ENCODE data around the gene NSRP1. TPM values are rescaled to one million over a fixed set of nuclear protein-coding genes. Genes with fewer than 3 reads are reported as not detected.

The NSRP1 gene
- polyA plus RNA-seq, 1 donor (not counting 4 experiments of a cell fraction or from before 2014, with no cell fraction given): 12.7 TPM

GRCh38 chr17:30186761-30187160, 70.1 kb downstream of the NSRP1 start:
- Histone ChIP-seq H3K27me3 (ENCODE audit: control insufficient read depth, extremely low read depth, insufficient read depth, low read length) (no peaks in the 10 kb centered on the region), H2AFZ (ENCODE audit: control insufficient read depth, low read length) (no peak overlapping the region), H3K9me1 (ENCODE audit: control insufficient read depth, extremely low read depth, insufficient read depth, low read length) (no peaks in the 10 kb centered on the region), H4K20me1 (ENCODE audit: control insufficient read depth, extremely low read depth, insufficient read depth, low read length) (no peaks in the 10 kb centered on the region), H3K27ac (ENCODE audit: control insufficient read depth, insufficient read depth, low read length) (no peak overlapping the region), H3K4me1 (ENCODE audit: control insufficient read depth, extremely low read depth, insufficient read depth, low read length) (no peaks in the 10 kb centered on the region), H3K36me3 (ENCODE audit: control insufficient read depth in 2 of 2, extremely low read depth in 1 of 2, insufficient read depth in 2 of 2, low read length in 2 of 2) (peaks cover 4 to 5% of the 10 kb centered on the region in 2 experiments), H3K9ac (ENCODE audit: control insufficient read depth, extremely low read depth, insufficient read depth, low read length) (no peak overlapping the region), H3K79me2 (ENCODE audit: control insufficient read depth, insufficient read depth, low read length) (no peaks in the 10 kb centered on the region), H3K9me3 (ENCODE audit: control insufficient read depth, low read depth, low read length) (no peaks in the 10 kb centered on the region), H3K4me2 (ENCODE audit: control insufficient read depth, extremely low read depth, insufficient read depth, low read depth, low read length) (no peak overlapping the region), H3K4me3 (ENCODE audit: control insufficient read depth in 2 of 3, extremely low read depth in 1 of 3, insufficient read depth in 2 of 3, low read depth in 1 of 3, low read length in 3 of 3) (no peak overlapping the region)
- TF ChIP-seq EZH2 (IDR thresholded peaks at IDR 0.05; ENCODE audit: low read length): no peak
- TF ChIP-seq, protein P1, sequence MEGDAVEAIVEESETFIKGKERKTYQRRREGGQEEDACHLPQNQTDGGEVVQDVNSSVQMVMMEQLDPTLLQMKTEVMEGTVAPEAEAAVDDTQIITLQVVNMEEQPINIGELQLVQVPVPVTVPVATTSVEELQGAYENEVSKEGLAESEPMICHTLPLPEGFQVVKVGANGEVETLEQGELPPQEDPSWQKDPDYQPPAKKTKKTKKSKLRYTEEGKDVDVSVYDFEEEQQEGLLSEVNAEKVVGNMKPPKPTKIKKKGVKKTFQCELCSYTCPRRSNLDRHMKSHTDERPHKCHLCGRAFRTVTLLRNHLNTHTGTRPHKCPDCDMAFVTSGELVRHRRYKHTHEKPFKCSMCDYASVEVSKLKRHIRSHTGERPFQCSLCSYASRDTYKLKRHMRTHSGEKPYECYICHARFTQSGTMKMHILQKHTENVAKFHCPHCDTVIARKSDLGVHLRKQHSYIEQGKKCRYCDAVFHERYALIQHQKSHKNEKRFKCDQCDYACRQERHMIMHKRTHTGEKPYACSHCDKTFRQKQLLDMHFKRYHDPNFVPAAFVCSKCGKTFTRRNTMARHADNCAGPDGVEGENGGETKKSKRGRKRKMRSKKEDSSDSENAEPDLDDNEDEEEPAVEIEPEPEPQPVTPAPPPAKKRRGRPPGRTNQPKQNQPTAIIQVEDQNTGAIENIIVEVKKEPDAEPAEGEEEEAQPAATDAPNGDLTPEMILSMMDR (optimal IDR thresholded peaks at IDR 0.05 in 1 of 3, IDR thresholded peaks at IDR 0.05 in 1 of 3, conservative IDR thresholded peaks at IDR 0.05 in 1 of 3; ENCODE audit: extremely low read depth in 1 of 3, insufficient read depth in 2 of 3, low read length in 3 of 3): no peak
- DNase-seq (ENCODE audit: low read depth, low spot score): no peak
- dilution Hi-C loops (cut with MboI; ENCODE audit: extremely low pct_ligation_motif_present, low sequenced_read_pairs): no loop called here
- no peak for FAIRE-seq

DNA sequence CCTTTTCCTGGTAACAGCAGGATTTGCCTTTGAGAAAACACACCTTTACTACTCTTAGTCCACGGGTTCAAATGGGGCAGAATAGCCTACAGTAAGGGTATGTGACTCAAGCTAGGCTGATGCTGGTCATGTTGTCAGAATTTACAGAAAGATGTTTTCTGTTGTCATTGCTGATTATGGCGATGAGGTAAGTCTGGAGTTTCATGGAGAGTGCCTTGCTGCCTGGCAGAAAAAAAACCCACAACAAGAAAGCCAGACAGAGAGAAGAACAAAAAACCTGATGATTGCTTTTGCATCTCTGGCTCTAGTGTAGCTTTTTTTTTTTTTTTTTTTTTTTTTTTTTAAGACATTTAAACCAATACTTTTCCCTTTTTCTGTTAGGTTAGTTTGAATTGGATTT, 71.0 kb downstream of the NSRP1 start:
- Histone ChIP-seq H3K4me3 (ENCODE audit: control insufficient read depth in 2 of 3, extremely low read depth in 1 of 3, insufficient read depth in 2 of 3, low read depth in 1 of 3, low read length in 3 of 3) (no peak overlapping the region), H3K27me3 (ENCODE audit: control insufficient read depth, extremely low read depth, insufficient read depth, low read length) (no peaks in the 10 kb centered on the region), H4K20me1 (ENCODE audit: control insufficient read depth, extremely low read depth, insufficient read depth, low read length) (no peaks in the 10 kb centered on the region), H3K79me2 (ENCODE audit: control insufficient read depth, insufficient read depth, low read length) (no peaks in the 10 kb centered on the region), H3K36me3 (ENCODE audit: control insufficient read depth in 2 of 2, extremely low read depth in 1 of 2, insufficient read depth in 2 of 2, low read length in 2 of 2) (peaks cover 4 to 5% of the 10 kb centered on the region in 2 experiments), H3K4me2 (ENCODE audit: control insufficient read depth, extremely low read depth, insufficient read depth, low read depth, low read length) (no peak overlapping the region), H3K27ac (ENCODE audit: control insufficient read depth, insufficient read depth, low read length) (no peak overlapping the region), H3K9me1 (ENCODE audit: control insufficient read depth, extremely low read depth, insufficient read depth, low read length) (no peaks in the 10 kb centered on the region), H3K9ac (ENCODE audit: control insufficient read depth, extremely low read depth, insufficient read depth, low read length) (no peak overlapping the region), H3K4me1 (ENCODE audit: control insufficient read depth, extremely low read depth, insufficient read depth, low read length) (no peaks in the 10 kb centered on the region), H2AFZ (ENCODE audit: control insufficient read depth, low read length) (no peak overlapping the region), H3K9me3 (ENCODE audit: control insufficient read depth, low read depth, low read length) (no peaks in the 10 kb centered on the region)
- TF ChIP-seq, protein P1 (optimal IDR thresholded peaks at IDR 0.05 in 1 of 3, IDR thresholded peaks at IDR 0.05 in 1 of 3, conservative IDR thresholded peaks at IDR 0.05 in 1 of 3; ENCODE audit: extremely low read depth in 1 of 3, insufficient read depth in 2 of 3, low read length in 3 of 3): no peak
- no peak for TF ChIP-seq EZH2 (IDR thresholded peaks at IDR 0.05; ENCODE audit: low read length)
- dilution Hi-C loops (cut with MboI; ENCODE audit: extremely low pct_ligation_motif_present, low sequenced_read_pairs): no loop called here
- no peak for FAIRE-seq
- no peak for DNase-seq (ENCODE audit: low read depth, low spot score)

All from keratinocyte (primary cell).